Measurements from ENCODE around the gene THY1.
A peak's percentile ranks its signal among the peaks of the same experiment; 100 is the strongest.
"Not testable (repeated sequence)": the region's sequence is repeated elsewhere in the genome, so short reads cannot be mapped to it uniquely, and the experiment has no call there.

THY1 gene

DNA sequence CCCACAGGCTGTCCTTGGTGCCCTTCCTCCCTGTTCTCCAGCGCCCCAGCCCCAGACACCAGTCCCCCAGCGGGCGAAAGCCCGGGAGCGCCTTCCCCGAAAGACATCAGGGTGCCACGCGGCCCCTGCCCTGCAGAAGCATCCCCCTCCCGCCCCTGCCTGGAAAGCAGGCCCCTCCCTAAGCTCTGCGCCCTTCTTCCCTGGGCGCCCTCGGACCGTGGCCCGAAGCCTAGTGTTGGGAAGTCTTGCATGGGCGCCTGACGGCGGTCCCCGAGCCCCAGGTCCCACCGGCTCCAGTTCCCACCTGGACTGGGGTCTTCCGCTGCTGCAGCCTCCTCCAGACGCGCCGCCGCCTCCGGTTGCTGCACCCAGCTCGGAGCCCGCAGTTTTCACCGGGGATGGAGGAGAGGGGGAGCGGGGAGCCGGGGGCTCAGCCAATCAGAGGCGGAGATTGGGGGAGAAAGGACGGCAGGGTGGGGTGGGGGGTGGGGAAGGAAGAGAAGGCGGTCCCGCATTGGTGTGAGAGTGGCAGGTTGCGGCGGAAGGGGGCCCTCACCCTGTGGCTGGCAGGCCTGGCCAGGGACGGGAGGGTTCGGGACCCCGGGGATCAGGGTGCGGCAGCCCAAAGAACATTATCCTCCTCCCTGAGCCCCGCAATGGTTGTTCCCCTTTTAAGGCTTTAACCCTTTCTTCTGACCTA lies at the start of gene THY1:
TSS of gene THY1 (minus strand) at position 364 of the 700 bp plus-strand sequence. CDS start 2,267 bp downstream, outside the sequence.
- DNase-seq (ENCODE audit: low read depth), result no peak

GRCh38 chr11:119472186-119472855 lies 49.3 kb upstream of the THY1 start:
- peak; percentile 66 for DNase-seq (ENCODE audit: low read depth)

- DNase-seq (ENCODE audit: low read depth), result no peak
Measured at GRCh38 chr11:119471329-119471728, 48.4 kb upstream of the THY1 start.

GRCh38 chr11:119470317-119471291 lies 47.6 kb upstream of the THY1 start:
- DNase-seq (ENCODE audit: low read depth), result peak; percentile 86

- no peak for DNase-seq (ENCODE audit: low read depth)
Measured at GRCh38 chr11:119469506-119469905, 46.5 kb upstream of the THY1 start.

DNA sequence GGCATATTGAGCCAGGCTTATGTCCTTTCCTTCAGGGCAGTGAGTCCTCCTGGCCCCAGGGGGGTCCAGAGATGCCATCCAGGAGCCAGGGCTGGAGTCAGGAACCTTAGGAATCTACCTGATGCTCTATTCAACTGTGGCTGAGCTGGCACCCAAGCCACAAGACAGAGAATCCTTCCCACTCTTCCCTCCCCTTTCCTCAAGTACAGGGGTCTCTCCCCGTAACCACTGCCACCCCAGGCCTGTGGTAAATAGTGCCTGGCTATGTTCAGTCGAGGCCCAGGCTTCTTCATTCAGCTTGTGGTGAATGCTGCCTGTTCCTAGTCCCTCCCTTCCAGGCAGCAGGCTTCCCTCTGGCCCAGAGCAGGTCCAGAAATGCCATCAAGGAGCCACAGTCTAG lies 45.5 kb upstream of the THY1 start:
- no peak for DNase-seq (ENCODE audit: low read depth)

DNA sequence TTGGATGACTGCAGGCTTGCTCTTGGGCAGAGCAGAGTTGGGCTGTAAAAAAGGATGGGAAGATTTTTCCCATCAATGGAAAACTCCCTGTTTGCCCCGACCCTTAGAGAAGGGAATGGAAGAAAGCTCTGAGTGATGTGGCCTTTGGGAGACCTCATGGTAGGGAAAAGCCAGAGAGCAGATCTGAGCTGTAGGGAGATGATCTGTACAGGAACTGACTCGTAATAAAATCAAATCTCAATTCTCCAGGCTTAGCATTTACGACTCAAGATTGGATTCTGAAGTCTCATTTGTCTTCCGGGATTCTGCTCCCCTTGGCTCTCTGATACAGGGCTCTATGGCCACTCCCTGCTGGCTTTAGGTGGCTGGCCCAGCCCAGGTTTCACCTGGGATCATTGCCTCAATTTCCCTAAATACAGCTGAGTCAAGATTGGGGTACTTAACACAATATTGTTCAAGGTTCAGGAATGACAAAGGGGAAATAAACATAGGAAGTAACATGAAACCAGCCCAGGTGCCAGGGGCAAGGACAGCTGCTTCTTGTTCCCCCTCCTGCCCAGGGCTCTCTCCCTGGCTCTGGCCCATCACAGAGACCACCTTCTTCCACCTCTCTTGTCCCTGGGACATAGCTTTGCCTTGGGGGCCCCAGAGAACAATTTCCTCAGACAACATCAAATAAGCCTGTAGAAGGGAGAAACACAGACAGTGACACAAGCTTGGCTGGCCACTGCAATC lies 38.4 kb upstream of the THY1 start:
- DNase-seq (ENCODE audit: low read depth), result no peak

- DNase-seq (ENCODE audit: low read depth), result peak; percentile 97
Measured at GRCh38 chr11:119460582-119460981, 37.6 kb upstream of the THY1 start.

DNA sequence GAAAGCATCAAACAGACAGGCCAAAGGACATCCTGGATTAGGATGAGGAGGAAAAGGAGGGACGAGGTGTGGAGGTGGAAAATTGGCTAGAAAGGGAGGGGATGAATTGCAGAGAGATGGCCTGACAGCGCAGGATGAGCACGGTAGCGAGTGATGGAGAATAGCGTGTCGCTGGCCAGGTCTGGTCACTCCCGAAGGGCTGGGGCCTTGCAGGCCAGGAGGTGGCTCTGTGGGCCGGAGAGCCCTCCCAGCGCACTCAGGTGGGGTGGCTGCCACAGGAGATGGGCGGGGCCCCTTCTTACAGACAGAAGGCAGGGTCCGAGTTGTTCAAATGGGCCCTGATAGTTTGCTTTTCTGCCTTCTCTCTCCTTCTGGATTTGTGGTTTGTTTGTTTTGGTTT lies 37.1 kb upstream of the THY1 start:
- DNase-seq (ENCODE audit: low read depth), result no peak

DNA sequence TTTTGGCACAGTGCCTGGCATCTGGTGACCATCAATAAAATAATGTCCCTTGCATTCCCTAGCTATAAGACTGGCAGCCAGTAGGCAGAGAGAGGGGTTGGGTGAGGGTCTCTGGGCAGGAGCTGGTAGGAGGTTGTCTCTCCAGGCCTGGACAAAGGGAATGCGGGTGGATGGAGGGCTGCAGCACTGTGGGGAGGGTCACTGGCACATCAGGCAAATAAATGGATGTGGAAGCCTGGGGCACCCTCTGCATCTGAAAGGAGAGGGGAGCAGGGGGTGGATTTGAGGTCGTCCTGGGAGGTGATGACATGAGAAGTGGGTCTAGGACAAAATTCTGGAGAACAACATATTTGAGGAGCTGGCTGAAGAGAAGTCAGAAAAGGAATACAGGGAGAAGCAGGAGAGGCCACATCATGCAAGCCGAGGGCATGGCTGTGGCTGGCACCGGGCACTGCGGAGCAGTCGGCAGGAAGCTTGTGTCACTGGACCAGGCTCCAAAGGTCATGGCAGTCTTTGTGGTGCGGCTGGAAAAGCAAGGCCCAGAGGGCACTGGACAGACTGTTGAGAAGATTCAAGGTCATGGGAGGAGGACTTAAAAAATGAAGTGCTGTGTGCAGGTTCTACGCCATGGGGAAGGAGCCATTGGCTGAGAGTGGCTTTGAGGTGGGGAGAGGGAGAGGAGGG lies 36.5 kb upstream of the THY1 start:
- DNase-seq (ENCODE audit: low read depth), result no peak

GRCh38 chr11:119455708-119456107 lies 32.7 kb upstream of the THY1 start:
- DNase-seq (ENCODE audit: low read depth), result not testable (repeated sequence)

- DNase-seq (ENCODE audit: low read depth), result not testable (repeated sequence)
Measured at GRCh38 chr11:119455241-119455640, 32.3 kb upstream of the THY1 start.

DNA sequence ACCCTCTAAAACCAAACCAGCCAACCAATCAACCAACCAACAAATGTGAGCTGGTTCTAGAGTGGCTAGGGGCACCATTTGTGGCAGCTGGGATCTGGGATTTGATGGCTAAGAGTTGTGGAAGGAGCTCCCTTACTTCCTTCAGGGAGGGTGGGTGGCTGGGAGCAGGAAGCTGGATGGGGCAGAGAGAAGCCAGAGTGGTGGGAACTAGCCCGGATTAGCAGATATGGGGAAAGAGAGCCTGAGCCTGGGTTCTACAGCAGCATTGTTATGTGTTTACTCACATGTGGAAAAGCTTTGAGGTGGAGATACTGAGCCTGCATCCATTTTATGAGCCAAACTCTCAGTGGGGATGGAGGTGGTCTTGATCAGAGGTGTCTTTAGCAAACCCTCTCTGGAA lies 30.9 kb upstream of the THY1 start:
- no peak for DNase-seq (ENCODE audit: low read depth)

GRCh38 chr11:119450590-119451326 lies 27.8 kb upstream of the THY1 start:
- DNase-seq (ENCODE audit: low read depth), result peak; percentile 76

DNA sequence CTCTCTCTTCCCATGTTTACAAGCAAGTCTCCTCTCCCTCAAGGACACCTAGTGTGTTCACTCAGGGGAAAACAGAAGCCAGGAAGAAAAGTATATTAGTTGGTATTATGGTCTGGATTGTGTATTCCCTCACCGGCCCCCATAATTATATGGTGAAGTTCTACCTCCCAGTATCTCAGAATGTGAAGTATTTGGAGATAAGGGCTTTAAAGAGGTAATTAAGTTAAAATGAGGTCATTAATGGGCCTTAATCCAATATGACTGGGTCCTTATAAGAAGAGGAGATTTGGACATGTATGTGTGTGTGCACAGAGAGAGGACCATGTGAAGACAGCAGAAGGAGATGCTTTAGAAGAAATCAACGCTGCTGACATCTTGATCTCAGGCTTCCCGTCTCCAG lies 26.5 kb upstream of the THY1 start:
- no peak for DNase-seq (ENCODE audit: low read depth)

DNA sequence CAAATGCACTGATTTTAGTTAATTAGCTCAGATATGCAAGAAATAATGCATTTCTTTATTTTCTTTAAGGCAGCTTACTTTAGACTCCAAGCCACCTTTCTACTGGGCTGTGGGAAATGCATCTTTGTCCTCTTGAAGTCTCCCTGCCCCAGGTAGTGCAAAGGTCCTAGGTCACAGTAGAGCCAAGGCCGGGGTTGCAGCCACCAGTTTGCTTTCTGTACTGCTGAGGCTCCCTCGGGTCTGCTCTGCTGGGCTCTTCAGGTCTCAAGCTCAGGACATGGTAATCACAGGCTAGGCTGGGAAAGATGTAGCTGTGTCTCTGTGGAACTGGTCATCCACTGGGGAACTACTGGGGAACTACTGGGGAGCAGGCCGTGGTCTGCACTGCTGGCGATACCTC lies 25.4 kb upstream of the THY1 start:
- DNase-seq (ENCODE audit: low read depth), result no peak

DNA sequence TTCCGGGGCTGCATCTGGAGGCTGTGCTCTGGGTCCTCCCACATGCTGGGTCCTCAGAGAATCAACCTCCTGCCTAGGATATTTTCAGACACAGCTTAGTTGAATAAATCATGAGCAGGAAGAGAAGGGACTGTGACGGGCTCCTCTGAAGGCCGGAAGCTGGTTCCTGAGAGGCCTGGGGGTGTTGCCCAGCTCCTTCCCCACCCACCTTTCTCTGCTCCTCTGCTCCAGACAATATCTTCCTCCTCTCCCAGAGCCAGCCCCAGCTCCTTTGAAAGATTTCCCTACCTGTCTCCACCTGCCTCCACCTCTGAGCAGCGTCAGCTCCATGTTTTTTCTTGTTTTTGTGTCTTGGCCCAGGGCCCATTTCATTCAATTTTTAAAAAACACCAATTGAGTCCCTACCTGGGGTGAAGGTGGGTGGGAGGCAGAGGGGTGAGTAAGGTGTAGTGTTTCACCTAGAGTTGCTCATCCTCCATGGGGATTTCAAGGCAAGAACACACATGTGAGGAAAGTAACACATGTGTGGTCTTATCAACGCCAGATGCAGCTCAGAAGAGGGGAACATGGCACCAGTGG lies 24.8 kb upstream of the THY1 start:
- no peak for DNase-seq (ENCODE audit: low read depth)

GRCh38 chr11:119446871-119447663 lies 24.1 kb upstream of the THY1 start:
- no peak for DNase-seq (ENCODE audit: low read depth)

GRCh38 chr11:119446434-119446833 lies 23.5 kb upstream of the THY1 start:
- DNase-seq (ENCODE audit: low read depth), result no peak

All from amniotic epithelial cell (primary cell).